CD14-positive monocyte (primary cell): Measurements from ENCODE around the gene CGNL1. TPM values are rescaled to one million over a fixed set of nuclear protein-coding genes. Genes with fewer than 3 reads are reported as not detected.

Experiments used
- DNase-seq, 3 donors: peaks; one replicate each; pipeline ENCODE4 v3.0.0-alpha.2; 2011 to 2022
- H2AFZ ChIP-seq: 2 replicates; pipeline ENCODE4 v1.6.0; 2012; ENCODE audit warnings: mild to moderate bottlenecking, low read depth, low read length, inconsistent platforms; ENCODE audit not compliant: insufficient read depth, poor library complexity, severe bottlenecking
- H3K27ac ChIP-seq, 2 donors: 1 replicate in 1 of 2; 2 replicates in 1 of 2; pipeline ENCODE4 v1.5.1; 2012 to 2013; ENCODE audit warnings: low read length in 2 of 2, control low read depth in 1 of 2, inconsistent platforms in 1 of 2, low read depth in 1 of 2, mild to moderate bottlenecking in 1 of 2
- H3K27me3 ChIP-seq, 2 donors: one replicate each; pipeline versions ENCODE4 v1.6.0 to v1.6.1; 2011 to 2013; ENCODE audit warnings: low read length in 2 of 2; ENCODE audit not compliant: control insufficient read depth in 2 of 2, insufficient read depth in 2 of 2
- H3K36me3 ChIP-seq, 2 donors: replicated peaks in 1 of 2; 1 replicate in 1 of 2; 2 replicates in 1 of 2; pipeline versions ENCODE4 v1.5.1 to v1.6.1; 2012 to 2013; ENCODE audit warnings: low read length in 2 of 2, control low read depth in 1 of 2, inconsistent platforms in 1 of 2, mild to moderate bottlenecking in 1 of 2; ENCODE audit not compliant: insufficient read depth in 2 of 2, control insufficient read depth in 1 of 2
- H3K4me1 ChIP-seq, 2 donors: 1 replicate in 1 of 2; 2 replicates in 1 of 2; pipeline versions ENCODE4 v1.5.1 to v1.6.1; 2012 to 2013; ENCODE audit warnings: low read length in 2 of 2, control low read depth in 1 of 2, inconsistent platforms in 1 of 2, mild to moderate bottlenecking in 1 of 2, moderate library complexity in 1 of 2; ENCODE audit not compliant: insufficient read depth in 2 of 2, control insufficient read depth in 1 of 2
- H3K4me2 ChIP-seq: replicated peaks from 2 replicates; pipeline ENCODE3; 2012; ENCODE audit warnings: low read length, moderate library complexity, mild to moderate bottlenecking; ENCODE audit not compliant: poor library complexity, severe bottlenecking; ENCODE audit errors: extremely low read depth
- H3K4me3 ChIP-seq, 3 experiments: fragments of 200-600 bp in 1 of 3; sonication (generic) in 1 of 3; replicated peaks in 1 of 3; 1 replicate in 2 of 3; 2 replicates in 1 of 3; pipeline ENCODE4 v1.5.1; 2011 to 2013; ENCODE audit warnings: low read length in 3 of 3, mild to moderate bottlenecking in 3 of 3, control low read depth in 2 of 3, low read depth in 2 of 3, inconsistent platforms in 1 of 3, moderate library complexity in 1 of 3
- H3K79me2 ChIP-seq: 2 replicates; pipeline ENCODE4 v1.6.0; 2012; ENCODE audit warnings: mild to moderate bottlenecking, control low read depth, inconsistent platforms, low read length, moderate library complexity; ENCODE audit not compliant: insufficient read depth
- H3K9ac ChIP-seq: 2 replicates; pipeline ENCODE4 v1.6.0; 2017; ENCODE audit warnings: low read length, mild to moderate bottlenecking; ENCODE audit not compliant: insufficient read depth, poor library complexity, severe bottlenecking
- H3K9me3 ChIP-seq, 2 donors: replicated peaks in 1 of 2; 1 replicate in 1 of 2; 2 replicates in 1 of 2; pipeline versions ENCODE4 v1.5.1 to v1.6.1; 2012 to 2013; ENCODE audit warnings: low read length in 2 of 2, control low read depth in 1 of 2; ENCODE audit not compliant: control insufficient read depth in 1 of 2, insufficient read depth in 1 of 2
- H4K20me1 ChIP-seq: 2 replicates; pipeline ENCODE4 v1.6.0; 2012; ENCODE audit warnings: mild to moderate bottlenecking, low read length, control low read depth, moderate library complexity; ENCODE audit not compliant: insufficient read depth
- H3K27ac Mint-ChIP-seq, 7 donors: one replicate each; pipeline ENCODE4 v1.8.0; 2020; ENCODE audit warnings: mild to moderate bottlenecking in 7 of 7, mixed read lengths in 7 of 7, moderate library complexity in 6 of 7, inconsistent platforms in 2 of 7
- H3K27me3 Mint-ChIP-seq, 3 donors: one replicate each; pipeline ENCODE4 v1.8.0; 2021 to 2022; ENCODE audit warnings: low read depth in 3 of 3, mild to moderate bottlenecking in 3 of 3, mixed read lengths in 3 of 3, moderate library complexity in 3 of 3, inconsistent platforms in 1 of 3
- H3K36me3 Mint-ChIP-seq, 2 donors: one replicate each; pipeline ENCODE4 v1.8.0; 2020; ENCODE audit warnings: mixed read lengths in 2 of 2, inconsistent platforms in 1 of 2, mild to moderate bottlenecking in 1 of 2
- H3K4me1 Mint-ChIP-seq: one replicate; pipeline ENCODE4 v1.8.0; 2020; ENCODE audit warnings: mild to moderate bottlenecking, mixed read lengths
- H3K4me3 Mint-ChIP-seq, 2 donors: one replicate each; pipeline ENCODE4 v1.8.0; 2020; ENCODE audit warnings: mild to moderate bottlenecking in 2 of 2, mixed read lengths in 2 of 2, moderate library complexity in 1 of 2
- H3K9me3 Mint-ChIP-seq, 7 donors: one replicate each; pipeline ENCODE4 v1.8.0; 2020 to 2022; ENCODE audit warnings: mixed read lengths in 7 of 7, mild to moderate bottlenecking in 6 of 7, moderate library complexity in 6 of 7, inconsistent platforms in 2 of 7
- CTCF ChIP-seq: fragments of 200-600 bp; IDR thresholded peaks from one replicate; pipeline ENCODE4 v1.8.0; 2022; ENCODE audit warnings: antibody characterized with exemption, mild to moderate bottlenecking
- WGBS: methylation state at CpG from one replicate; pipeline ENCODE4 v1.1.5; 2013; ENCODE audit warnings: missing lambda C conversion rate; ENCODE audit not compliant: insufficient coverage; 5-methylcytosine and 5-hydroxymethylcytosine counted together
- intact Hi-C, 2 donors: fragments of 100-400 bp; cut with micrococcal nuclease; formaldehyde crosslinking; loops; one replicate each; pipeline versions ENCODE4 v1.15.0 to v1.15.1; 2023
- polyA plus RNA-seq, 3 donors: library from polyadenylated mRNA; depleted of rRNA in 1 of 3; unstranded in 2 of 3; stranded (reverse) in 1 of 3; fragments of 300-500 nt in 2 of 3; fragments of >200 nt in 1 of 3; fragmentation: Illumina TruSeq in 2 of 3; gene quantifications; 1 replicate in 2 of 3; 2 replicates in 1 of 3; pipeline ENCODE4 v1.2.3, GENCODE V29; 2012 to 2021
- small RNA-seq: library from RNA; depleted of rRNA; stranded (forward); fragments of <200 nt; gene quantifications from one replicate; pipeline ENCODE3, GENCODE V24; 2012; ENCODE audit warnings: low read depth; ENCODE audit not compliant: insufficient read length

The CGNL1 gene
- polyA plus RNA-seq, 3 donors, result not detected

- H3K36me3 ChIP-seq, result no peaks in the 10 kb centered on the region
- Mint-ChIP-seq H3K36me3 (no peaks in the 10 kb centered on the region), H3K27ac (peak overlapping the region in 1 of 7 donors; percentile 46), H3K9me3 (peaks cover 0 to 2% (median 0%) of the 10 kb centered on the region in 7 donors), H3K27me3 (peaks cover 0 to 7% (median 0%) of the 10 kb centered on the region in 3 donors), H3K4me1 (peaks cover 14% of the 10 kb centered on the region), H3K4me3 (no peak overlapping the region)
- no peaks in the 10 kb centered on the region for H3K9me3 ChIP-seq
- no peaks in the 10 kb centered on the region for H3K27me3 ChIP-seq
- H4K20me1 ChIP-seq, result no peaks in the 10 kb centered on the region
- no peak for DNase-seq
- H2AFZ ChIP-seq, result no peak overlapping the region
- no peak overlapping the region for H3K27ac ChIP-seq
- intact Hi-C loops, result no loop called here
- no peaks in the 10 kb centered on the region for H3K4me1 ChIP-seq
- WGBS, result 89% methylated on average over 7 of the region's 10 CpGs
- H3K4me2 ChIP-seq, result no peak overlapping the region
- H3K9ac ChIP-seq, result no peak overlapping the region
- no peaks in the 10 kb centered on the region for H3K79me2 ChIP-seq
- TF ChIP-seq CTCF, result no peak
- no peak overlapping the region for H3K4me3 ChIP-seq
These were observed 223.0 kb downstream of the CGNL1 start for GRCh38 chr15:57599296-57599810.

- no peak overlapping the region for H2AFZ ChIP-seq
- H3K36me3 Mint-ChIP-seq, result no peaks in the 10 kb centered on the region
- H3K4me1 Mint-ChIP-seq, result peaks cover 8% of the 10 kb centered on the region
- no peak for TF ChIP-seq CTCF
- no peaks in the 10 kb centered on the region for H3K36me3 ChIP-seq
- no peaks in the 10 kb centered on the region for H4K20me1 ChIP-seq
- H3K4me2 ChIP-seq, result no peak overlapping the region
- no peak overlapping the region for H3K9ac ChIP-seq
- H3K27me3 Mint-ChIP-seq, result peaks cover 0 to 7% (median 0%) of the 10 kb centered on the region in 3 donors
- no peak overlapping the region for H3K4me3 ChIP-seq
- no peak overlapping the region for H3K27ac ChIP-seq
- no CpG with 5 or more reads among the region's 1 CpG for WGBS
- H3K79me2 ChIP-seq, result no peaks in the 10 kb centered on the region
- DNase-seq, result no peak
- H3K9me3 Mint-ChIP-seq, result peaks cover 0 to 2% (median 0%) of the 10 kb centered on the region in 7 donors
- intact Hi-C loops, result no loop called here
- H3K4me3 Mint-ChIP-seq, result no peak overlapping the region
- no peak overlapping the region for H3K27ac Mint-ChIP-seq
- no peaks in the 10 kb centered on the region for H3K4me1 ChIP-seq
- H3K9me3 ChIP-seq, result no peaks in the 10 kb centered on the region
- no peaks in the 10 kb centered on the region for H3K27me3 ChIP-seq
These were observed 223.9 kb downstream of the CGNL1 start for GRCh38 chr15:57600197-57600596.

Small RNA genes within 50 kb of the gene (small RNA-seq; reads per million reads assigned to genes)
- gene RNU6-844P, result not detected

Other genes starting within 250 kb of the CGNL1 start
- under 1 TPM in 2 of 3 donors, not detected in 1; 0.12 to 0.13 TPM for gene MYZAP, start 215.4 kb downstream of the CGNL1 start, polyA plus RNA-seq